H1 (cell line): ENCODE data around the gene FBXO34. TPM values are rescaled to one million over a fixed set of nuclear protein-coding genes. Genes with fewer than 3 reads are reported as not detected.

Experiments
- CTCF ChIA-PET: fragments of 300-600 bp; sonication (Branson Sonifier 250); formaldehyde crosslinking; loops from one replicate; lab custom pipeline; 2021; ENCODE audit not compliant: partially characterized antibody; lab: Charles Lee
- POLR2A ChIA-PET: fragments of 300-600 bp; sonication (Branson Sonifier 250); formaldehyde crosslinking; loops from one replicate; lab custom pipeline; 2021; ENCODE audit warnings: inconsistent platforms; ENCODE audit not compliant: partially characterized antibody; lab: Charles Lee
- DNase-seq, 2 experiments: peaks; one replicate each; pipeline versions ENCODE4 v3.0.0 to v3.0.0-alpha.2; 2010 to 2022; ENCODE audit warnings: low spot score in 2 of 2, low read depth in 1 of 2, mixed read lengths in 1 of 2
- FAIRE-seq: peaks from 2 replicates; lab custom pipeline; 2011; peaks lifted over from hg19 to GRCh38; lab: Jason Lieb, UNC
- H2AFZ ChIP-seq: 2 replicates; pipeline ENCODE4 v1.8.1; 2012; ENCODE audit warnings: low read length, inconsistent platforms
- H2AK5ac ChIP-seq: 2 replicates; pipeline ENCODE4 v1.6.1; 2013; ENCODE audit warnings: low read depth, low read length
- H2BK120ac ChIP-seq: replicated peaks from 2 replicates; pipeline ENCODE3; 2013; ENCODE audit warnings: low read depth, low read length, inconsistent platforms
- H2BK12ac ChIP-seq: 2 replicates; pipeline ENCODE4 v1.6.1; 2013; ENCODE audit warnings: low read depth, low read length
- H2BK15ac ChIP-seq: 2 replicates; pipeline ENCODE4 v1.6.1; 2013; ENCODE audit warnings: low read length
- H2BK20ac ChIP-seq: 2 replicates; pipeline ENCODE4 v1.6.1; 2013; ENCODE audit warnings: low read length
- H2BK5ac ChIP-seq: 2 replicates; pipeline ENCODE4 v1.6.1; 2013; ENCODE audit warnings: low read depth, low read length
- H3K14ac ChIP-seq: 2 replicates; pipeline ENCODE4 v1.6.1; 2013; ENCODE audit warnings: inconsistent platforms; ENCODE audit not compliant: insufficient read length
- H3K18ac ChIP-seq: 2 replicates; pipeline ENCODE4 v1.6.1; 2013; ENCODE audit warnings: low read length; ENCODE audit errors: extremely low read depth
- H3K23ac ChIP-seq: 2 replicates; pipeline ENCODE4 v1.6.1; 2013; ENCODE audit warnings: inconsistent platforms; ENCODE audit not compliant: insufficient read length
- H3K23me2 ChIP-seq: 2 replicates; pipeline ENCODE4 v1.6.1; 2013; ENCODE audit warnings: low read depth, low read length
- H3K27ac ChIP-seq: 2 replicates; pipeline ENCODE4 v1.6.1; 2011; ENCODE audit warnings: low read depth, low read length, inconsistent platforms
- H3K27me3 ChIP-seq, 4 experiments: replicated peaks in 1 of 4; 1 replicate in 1 of 4; 2 replicates in 3 of 4; pipeline versions ENCODE4 v1.6.1 to v1.8.1; 2011 to 2013; ENCODE audit warnings: low read length in 3 of 4, mild to moderate bottlenecking in 3 of 4, inconsistent platforms in 2 of 4, mixed read lengths in 2 of 4, moderate library complexity in 1 of 4; ENCODE audit not compliant: control insufficient read depth in 3 of 4, insufficient read depth in 3 of 4; ENCODE audit errors: extremely low read depth in 1 of 4
- H3K36me3 ChIP-seq, 4 experiments: 2 replicates each; pipeline versions ENCODE4 v1.6.1 to v1.8.1; 2011 to 2013; ENCODE audit warnings: mild to moderate bottlenecking in 4 of 4, low read length in 3 of 4, moderate library complexity in 2 of 4, control low read depth in 1 of 4, inconsistent platforms in 1 of 4; ENCODE audit not compliant: insufficient read depth in 4 of 4, control insufficient read depth in 2 of 4
- H3K4ac ChIP-seq: replicated peaks from 2 replicates; pipeline ENCODE3; 2013; ENCODE audit warnings: low read length, low read depth, mixed read lengths, inconsistent platforms; ENCODE audit not compliant: insufficient read length
- H3K4me1 ChIP-seq, 4 experiments: replicated peaks in 1 of 4; 1 replicate in 1 of 4; 2 replicates in 3 of 4; pipeline versions ENCODE4 v1.6.1 to v1.8.1; 2011 to 2013; ENCODE audit warnings: low read length in 3 of 4, inconsistent platforms in 2 of 4, mixed read lengths in 1 of 4; ENCODE audit not compliant: insufficient read depth in 4 of 4, control insufficient read depth in 3 of 4
- H3K4me2 ChIP-seq, 2 experiments: 2 replicates each; pipeline versions ENCODE4 v1.6.1 to v1.8.1; 2011 to 2013; ENCODE audit warnings: low read depth in 2 of 2, low read length in 2 of 2, control low read depth in 1 of 2, inconsistent platforms in 1 of 2, mild to moderate bottlenecking in 1 of 2; ENCODE audit not compliant: insufficient read depth in 1 of 2
- H3K4me3 ChIP-seq, 4 experiments: fragments of 200-600, 300-600 bp in 1 of 4; sonication (generic), shearing (Covaris generic), sonication (Bioruptor Twin) in 1 of 4; 2 replicates each; pipeline versions ENCODE4 v1.5.1 to v1.8.1; 2011 to 2016; ENCODE audit warnings: low read length in 4 of 4, low read depth in 3 of 4, control low read depth in 2 of 4, inconsistent platforms in 2 of 4, mild to moderate bottlenecking in 2 of 4, mixed read lengths in 1 of 4, moderate library complexity in 1 of 4; ENCODE audit not compliant: insufficient read depth in 2 of 4; ENCODE audit errors: extremely low read depth in 1 of 4
- H3K56ac ChIP-seq: replicated peaks from 2 replicates; pipeline ENCODE3; 2013; ENCODE audit warnings: low read depth, mild to moderate bottlenecking, mixed read lengths, low read length, inconsistent platforms; ENCODE audit not compliant: insufficient read length
- H3K79me1 ChIP-seq: 2 replicates; pipeline ENCODE4 v1.6.1; 2013; ENCODE audit warnings: low read depth, low read length, control low read depth
- H3K79me2 ChIP-seq, 2 experiments: 2 replicates each; pipeline versions ENCODE4 v1.6.1 to v1.8.1; 2012 to 2013; ENCODE audit warnings: low read length in 2 of 2, mild to moderate bottlenecking in 2 of 2, inconsistent platforms in 1 of 2; ENCODE audit not compliant: insufficient read depth in 2 of 2, control insufficient read depth in 1 of 2
- H3K9ac ChIP-seq, 4 experiments: replicated peaks in 1 of 4; 1 replicate in 1 of 4; 2 replicates in 3 of 4; pipeline versions ENCODE4 v1.6.1 to v1.8.1; 2011 to 2013; ENCODE audit warnings: low read depth in 3 of 4, low read length in 3 of 4, control low read depth in 2 of 4, mild to moderate bottlenecking in 2 of 4, moderate library complexity in 2 of 4, inconsistent platforms in 1 of 4; ENCODE audit errors: extremely low read depth in 1 of 4
- H3K9me3 ChIP-seq, 2 experiments: 2 replicates each; pipeline versions ENCODE4 v1.6.1 to v1.8.1; 2012 to 2013; ENCODE audit warnings: mild to moderate bottlenecking in 2 of 2, moderate library complexity in 2 of 2, control low read depth in 1 of 2, inconsistent platforms in 1 of 2, low read depth in 1 of 2, low read length in 1 of 2, mixed read lengths in 1 of 2; ENCODE audit not compliant: insufficient read depth in 2 of 2
- H4K20me1 ChIP-seq, 2 experiments: replicated peaks in 1 of 2; 2 replicates each; pipeline versions ENCODE3 to v1.8.1; 2011 to 2013; ENCODE audit warnings: inconsistent platforms in 2 of 2, low read length in 2 of 2, mild to moderate bottlenecking in 1 of 2; ENCODE audit not compliant: insufficient read depth in 2 of 2, control insufficient read depth in 1 of 2
- H4K5ac ChIP-seq: 2 replicates; pipeline ENCODE4 v1.6.1; 2013; ENCODE audit warnings: low read length, low read depth, mixed read lengths, inconsistent platforms; ENCODE audit not compliant: insufficient read length
- H4K8ac ChIP-seq: 2 replicates; pipeline ENCODE4 v1.8.0; 2013; ENCODE audit warnings: mild to moderate bottlenecking, moderate library complexity, low read length, inconsistent platforms; ENCODE audit not compliant: insufficient read depth; ENCODE audit errors: extremely low read depth
- H4K91ac ChIP-seq: replicated peaks from 2 replicates; pipeline ENCODE3; 2013; ENCODE audit warnings: low read length, mixed read lengths, inconsistent platforms; ENCODE audit not compliant: insufficient read length
- CBX8 ChIP-seq: fragments of 300-800, 300-1000 bp; sonication (generic); IDR thresholded peaks from 2 replicates; pipeline ENCODE4 v1.7.1; 2016; ENCODE audit warnings: low read depth, low read length, borderline replicate concordance
- CHD1 ChIP-seq: IDR thresholded peaks from 2 replicates; pipeline ENCODE4 v1.6.1; 2012; ENCODE audit warnings: low read depth, low read length, improper control_type of control experiment
- CREB1 ChIP-seq: IDR thresholded peaks from 2 replicates; pipeline ENCODE4 v1.6.1; 2012; ENCODE audit warnings: inconsistent platforms
- NANOG ChIP-seq: IDR thresholded peaks from 2 replicates; pipeline ENCODE4 v1.6.1; 2011; ENCODE audit warnings: low read length, low read depth, mild to moderate bottlenecking, inconsistent platforms; ENCODE audit not compliant: insufficient read depth, poor library complexity, severe bottlenecking
- NRF1 ChIP-seq: IDR thresholded peaks from 2 replicates; pipeline ENCODE4 v1.6.1; 2011; ENCODE audit warnings: mild to moderate bottlenecking, low read depth, low read length, improper control_type of control experiment
- PHF8 ChIP-seq: fragments of 200-600 bp; sonication (generic); conservative IDR thresholded peaks from 2 replicates; pipeline ENCODE4 v1.7.1; 2012; ENCODE audit warnings: low read depth, mild to moderate bottlenecking, inconsistent platforms, low read length, moderate library complexity
- POLR2A ChIP-seq, 2 experiments: IDR thresholded peaks; 1 replicate in 1 of 2; 2 replicates in 1 of 2; pipeline ENCODE4 v1.6.1; 2011; ENCODE audit warnings: low read depth in 2 of 2, low read length in 2 of 2, mild to moderate bottlenecking in 2 of 2; ENCODE audit errors: control extremely low read depth in 1 of 2
- RFX5 ChIP-seq: IDR thresholded peaks from 2 replicates; pipeline ENCODE4 v1.6.1; 2011; ENCODE audit warnings: low read depth, low read length, improper control_type of control experiment, borderline replicate concordance
- USF2 ChIP-seq: IDR thresholded peaks from 2 replicates; pipeline ENCODE4 v1.6.1; 2011; ENCODE audit warnings: low read length, improper control_type of control experiment
- polyA plus RNA-seq, 7 experiments: library from polyadenylated mRNA; depleted of rRNA in 3 of 7; stranded (reverse) in 5 of 7; unstranded in 2 of 7; fragments of >200 nt in 5 of 7; fragments of 200-250 nt in 2 of 7; gene quantifications; 1 replicate in 5 of 7; 2 replicates in 1 of 7; 4 replicates in 1 of 7; pipeline versions ENCODE4 v1.2.1 to v1.2.3, GENCODE V29; 2011 to 2013; ENCODE audit warnings: missing spikeins in 2 of 7, mixed read lengths in 2 of 7
- total RNA-seq: library from RNA; stranded (reverse); fragmentation: NEBNext Ultra II Directional; extraction: Animal tissue kit (Norgen Biotek cat#: 25700); gene quantifications from 2 replicates; pipeline ENCODE4 v1.2.1, GENCODE V29; 2021

FBXO34 gene
- total and polyA plus RNA-seq, 2 of the 8 experiments (the other 6 are each of a cell fraction or from before 2014, with no cell fraction given), result 7.0 to 14.4 TPM

- H3K79me1 ChIP-seq, result no peaks in the 10 kb centered on the region; the same call in 1 of the 2 replicates
- H3K4ac ChIP-seq, result no peak overlapping the region
- no peaks in the 10 kb centered on the region for H3K23me2 ChIP-seq
- H2AFZ ChIP-seq, result no peak overlapping the region
- no peak overlapping the region for H3K4me2 ChIP-seq
- peaks cover 0 to 9% (median 8%) of the 10 kb centered on the region in 4 experiments; a peak in 5 of 7 replicates for H3K4me1 ChIP-seq
- H4K5ac ChIP-seq, result no peak overlapping the region
- H4K91ac ChIP-seq, result no peak overlapping the region
- H2AK5ac ChIP-seq, result no peak overlapping the region
- H3K14ac ChIP-seq, result no peak overlapping the region
- H2BK5ac ChIP-seq, result no peak overlapping the region
- H4K20me1 ChIP-seq, result peaks cover 3% of the 10 kb centered on the region in 2 experiments
- no peak overlapping the region for H2BK20ac ChIP-seq
- peaks cover 0 to 29% of the 10 kb centered on the region in 2 experiments; a peak in 2 of 4 replicates for H3K79me2 ChIP-seq
- H4K8ac ChIP-seq, result no peak overlapping the region
- H2BK120ac ChIP-seq, result no peak overlapping the region
- no peak overlapping the region for H3K4me3 ChIP-seq
- no peaks in the 10 kb centered on the region for H3K9me3 ChIP-seq
- peaks cover 0 to 3% (median 0%) of the 10 kb centered on the region in 4 experiments; a peak in 1 of 8 replicates for H3K36me3 ChIP-seq
- no peak overlapping the region for H2BK15ac ChIP-seq
- H3K56ac ChIP-seq, result no peak overlapping the region
- H3K9ac ChIP-seq, result no peak overlapping the region
- H3K27me3 ChIP-seq, result no peaks in the 10 kb centered on the region
- DNase-seq (no peak), FAIRE-seq (no peak)
- H2BK12ac ChIP-seq, result no peak overlapping the region
- H3K27ac ChIP-seq, result no peak overlapping the region
- CTCF ChIA-PET, result interaction anchor here (0.6 to 1.5 kb wide), 4 partner anchors 12 to 25 kb away, joined by 3 to 4 read pairs (median 3); no protein-coding TSS in a partner anchor
- no peak overlapping the region for H3K18ac ChIP-seq
- POLR2A ChIA-PET, result no interaction called here
- H3K23ac ChIP-seq, result no peak overlapping the region
- TF ChIP-seq PHF8, result no peak
- no peak for TF ChIP-seq CHD1
- no peak for TF ChIP-seq CBX8
- TF ChIP-seq CREB1, result no peak
- no peak for TF ChIP-seq USF2
- no peak for TF ChIP-seq RFX5
- TF ChIP-seq NRF1, result no peak
- TF ChIP-seq NANOG, result no peak
- TF ChIP-seq POLR2A (IDR thresholded peaks at IDR 0.05; ENCODE audit: control extremely low read depth in 1 of 2, low read depth in 2 of 2, low read length in 2 of 2), result no peak
These were observed 31.9 kb downstream of the FBXO34 start for GRCh38 chr14:55303125-55303499.
